GM12875 (cell line): ENCODE results near the gene ELF2.

Experiments
- H3K4me3 ChIP-seq: one replicate; pipeline ENCODE4 v1.5.1; 2011; ENCODE audit warnings: low read depth, low read length, control low read depth
- CTCF ChIP-seq: IDR thresholded peaks from 2 replicates; pipeline ENCODE4 v1.5.1; 2011; ENCODE audit warnings: low read depth, mild to moderate bottlenecking, control low read depth, inconsistent platforms, low read length, moderate library complexity, borderline replicate concordance; ENCODE audit not compliant: insufficient read depth

Gene ELF2

DNA sequence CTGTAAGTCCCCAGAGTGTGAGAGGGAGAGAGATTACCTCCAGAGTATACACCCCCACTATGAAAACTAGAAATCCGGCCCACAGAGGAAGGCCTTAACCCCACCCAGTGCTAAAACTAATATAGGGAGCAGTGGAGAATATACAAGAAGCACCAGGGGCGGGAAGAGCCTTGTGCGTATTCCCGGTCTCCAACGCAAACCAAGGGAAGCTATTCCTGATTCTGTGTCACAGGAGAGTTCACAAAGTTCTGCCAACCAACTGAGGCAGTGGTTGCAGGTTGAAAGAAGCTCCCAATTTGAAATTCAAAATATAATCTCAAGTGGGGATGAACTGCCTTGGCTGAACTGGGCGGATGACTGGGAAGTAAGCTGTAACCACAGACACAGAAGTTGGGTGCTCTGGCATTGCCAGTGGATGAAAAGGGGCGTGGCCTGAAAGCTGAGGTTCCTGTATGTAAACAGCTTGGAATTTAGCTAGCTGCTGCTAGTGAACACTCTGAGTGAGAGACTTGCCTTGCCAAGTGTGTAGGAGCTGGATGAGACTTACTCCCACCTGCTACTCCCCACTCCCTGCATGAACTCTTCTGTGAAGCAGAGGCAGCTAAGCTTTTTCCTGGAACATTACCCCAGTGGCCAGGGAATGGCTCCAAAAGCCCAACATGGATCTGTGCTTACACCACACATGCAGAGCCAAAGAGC is 32.7 kb downstream of the ELF2 start:
- H3K4me3 ChIP-seq, result no peak overlapping the region
- no peak for TF ChIP-seq CTCF

- TF ChIP-seq CTCF, result no peak
- H3K4me3 ChIP-seq, result no peak overlapping the region
Measured at GRCh38 chr4:139142980-139143379, 34.0 kb downstream of the ELF2 start.

GRCh38 chr4:139142087-139142486 is 34.9 kb downstream of the ELF2 start:
- TF ChIP-seq CTCF, result no peak
- H3K4me3 ChIP-seq, result no peak overlapping the region

DNA sequence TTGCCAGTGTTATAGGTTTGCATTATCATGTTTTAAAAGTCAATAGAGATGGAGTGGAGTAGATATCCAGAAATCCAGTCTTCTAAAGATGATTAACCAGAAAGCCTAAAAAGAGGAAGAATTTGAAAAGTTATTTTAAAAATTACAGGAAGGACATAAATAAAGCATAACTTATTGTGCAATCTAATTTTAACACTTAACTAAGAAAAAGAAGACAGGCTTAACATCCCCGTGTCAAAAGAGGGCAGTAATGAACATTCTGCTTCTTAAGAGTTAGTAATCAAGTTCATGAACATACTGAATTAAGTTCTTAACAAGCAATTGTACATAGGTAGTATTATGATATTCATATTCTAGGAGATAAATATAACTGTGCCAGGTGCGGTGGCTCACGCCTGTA is 39.3 kb downstream of the ELF2 start:
- no peak overlapping the region for H3K4me3 ChIP-seq
- no peak for TF ChIP-seq CTCF

DNA sequence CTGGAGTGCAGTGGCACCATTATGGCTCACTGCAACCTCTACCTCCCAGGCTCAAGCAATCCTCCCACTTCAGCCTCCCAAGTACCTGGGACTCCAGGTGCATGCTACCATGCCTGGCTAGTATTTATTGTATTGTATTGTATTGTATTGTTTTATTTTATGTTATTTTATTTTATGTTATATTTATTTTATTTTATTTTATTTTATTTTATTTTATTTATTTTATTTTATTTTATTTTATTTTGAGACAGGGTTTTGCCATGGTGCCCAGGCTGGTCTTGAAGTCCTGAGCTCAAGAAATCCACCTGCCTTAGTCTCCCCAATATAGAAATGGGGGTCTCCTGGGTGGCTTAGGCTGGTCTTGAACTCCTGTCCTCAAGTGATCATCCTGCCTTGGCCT is 42.6 kb downstream of the ELF2 start:
- no peak for TF ChIP-seq CTCF
- H3K4me3 ChIP-seq, result no peak overlapping the region

GRCh38 chr4:139131209-139131870 is 45.7 kb downstream of the ELF2 start:
- H3K4me3 ChIP-seq, result no peak overlapping the region
- no peak for TF ChIP-seq CTCF

DNA sequence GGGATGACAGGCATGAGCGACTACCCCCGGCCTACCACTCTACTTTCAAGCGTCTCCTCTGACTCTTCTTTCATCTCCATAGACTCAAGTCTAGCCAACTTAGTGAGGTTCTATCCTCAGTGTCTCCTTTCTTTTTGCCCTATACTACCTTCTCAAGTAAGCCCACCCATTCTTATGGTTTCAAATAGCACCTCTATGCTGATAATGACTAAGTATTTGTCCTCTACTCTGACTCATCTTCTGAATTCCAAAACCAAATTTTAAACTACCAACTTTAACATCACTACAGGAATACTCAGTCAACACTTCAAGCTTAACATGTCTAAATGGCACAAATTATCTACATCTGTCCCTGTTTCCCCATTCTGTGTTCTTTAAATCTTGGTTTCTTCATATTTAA is 47.8 kb downstream of the ELF2 start:
- no peak for TF ChIP-seq CTCF
- no peak overlapping the region for H3K4me3 ChIP-seq
